GM13977 (cell line): ENCODE measurements around the gene HOXA6.

ENCODE experiments used
- DNase-seq: peaks from one replicate; pipeline ENCODE4 v3.0.0; 2012; ENCODE audit warnings: low spot score
- CTCF ChIP-seq: IDR thresholded peaks from 2 replicates; pipeline ENCODE4 v1.5.1; 2012; ENCODE audit warnings: mild to moderate bottlenecking, control low read depth; ENCODE audit not compliant: insufficient read depth; ENCODE audit errors: extremely low read depth, missing control alignments
- in situ Hi-C: fragments of 300-500 bp; cut with MboI; formaldehyde crosslinking; loops from one replicate; pipeline ENCODE4 v1.12.0; 2022; ENCODE audit warnings: low sequenced_read_pairs, low pct_unique_long_range_greater_than_20kb, mixed read lengths, inconsistent platforms; ENCODE audit not compliant: unreplicated experiment

The HOXA6 gene

GRCh38 chr7:27168265-27168947 is 20.8 kb upstream of the HOXA6 start:
- no peak for DNase-seq
- in situ Hi-C loops = loop anchor here (10.0 to 25.0 kb wide), 2 partner anchors 806 to 1314 kb away; no protein-coding TSS in a partner anchor
- no peak for TF ChIP-seq CTCF

- DNase-seq = no peak
- in situ Hi-C loops = loop anchor here (10.0 to 25.0 kb wide), 2 partner anchors 806 to 1313 kb away; no protein-coding TSS in a partner anchor
- TF ChIP-seq CTCF = no peak
These were observed 20.3 kb upstream of the HOXA6 start for GRCh38 chr7:27167916-27168264.

GRCh38 chr7:27166531-27167505 is 19.2 kb upstream of the HOXA6 start:
- no peak for DNase-seq
- in situ Hi-C loops = loop anchor here (10.0 to 25.0 kb wide), 2 partner anchors 805 to 1312 kb away; no protein-coding TSS in a partner anchor
- no peak for TF ChIP-seq CTCF

- no peak for TF ChIP-seq CTCF
- no peak for DNase-seq
- in situ Hi-C loops = loop anchor here (10.0 to 25.0 kb wide), 2 partner anchors 804 to 1311 kb away; no protein-coding TSS in a partner anchor
These were observed 18.5 kb upstream of the HOXA6 start for GRCh38 chr7:27165996-27166530.

- TF ChIP-seq CTCF = no peak
- DNase-seq = no peak
- in situ Hi-C loops = loop anchor here (10.0 to 25.0 kb wide), 2 partner anchors 803 to 1311 kb away; no protein-coding TSS in a partner anchor
These were observed 17.8 kb upstream of the HOXA6 start, which contains the start of gene HOXA9 for GRCh38 chr7:27165089-27165995. HOXA9 (minus strand) TSS chr7:27165537; CDS start chr7:27165457, 80 bp downstream.
